Measurements from ENCODE around the gene SLC7A14.

SLC7A14 gene

GRCh38 chr3:170454509-170454908 is 131.4 kb downstream of the SLC7A14 start:
- no peak overlapping the region for H3K27ac ChIP-seq
- TF ChIP-seq CTCF (conservative IDR thresholded peaks at IDR 0.05), result no peak

GRCh38 chr3:170450039-170450438 is 135.8 kb downstream of the SLC7A14 start:
- no peak for TF ChIP-seq CTCF (conservative IDR thresholded peaks at IDR 0.05)
- H3K27ac ChIP-seq, result no peak overlapping the region

- no peak overlapping the region for H3K27ac ChIP-seq
These were observed 137.3 kb downstream of the SLC7A14 start for GRCh38 chr3:170448584-170448983.

GRCh38 chr3:170443457-170443856 is 142.4 kb downstream of the SLC7A14 start:
- H3K27ac ChIP-seq, result no peak overlapping the region
- no peak for TF ChIP-seq CTCF (conservative IDR thresholded peaks at IDR 0.05)

More at GRCh38 chr3:170448584-170448983, 137.3 kb downstream of the SLC7A14 start:
- no peak for TF ChIP-seq CTCF (conservative IDR thresholded peaks at IDR 0.05)

- no peak for TF ChIP-seq CTCF (conservative IDR thresholded peaks at IDR 0.05)
- H3K27ac ChIP-seq, result no peak overlapping the region
These were observed 142.9 kb downstream of the SLC7A14 start for GRCh38 chr3:170442947-170443346.

- H3K27ac ChIP-seq, result no peak overlapping the region
- TF ChIP-seq CTCF (conservative IDR thresholded peaks at IDR 0.05), result no peak
These were observed 144.5 kb downstream of the SLC7A14 start for GRCh38 chr3:170441412-170441811.

GRCh38 chr3:170440344-170440743 is 145.5 kb downstream of the SLC7A14 start:
- TF ChIP-seq CTCF (conservative IDR thresholded peaks at IDR 0.05), result no peak
- no peak overlapping the region for H3K27ac ChIP-seq

GRCh38 chr3:170438836-170439235 is 147.0 kb downstream of the SLC7A14 start:
- H3K27ac ChIP-seq, result no peak overlapping the region
- no peak for TF ChIP-seq CTCF (conservative IDR thresholded peaks at IDR 0.05)

Data from VCaP (cell line).